ENCODE measurements around the gene KLF7.

DNA sequence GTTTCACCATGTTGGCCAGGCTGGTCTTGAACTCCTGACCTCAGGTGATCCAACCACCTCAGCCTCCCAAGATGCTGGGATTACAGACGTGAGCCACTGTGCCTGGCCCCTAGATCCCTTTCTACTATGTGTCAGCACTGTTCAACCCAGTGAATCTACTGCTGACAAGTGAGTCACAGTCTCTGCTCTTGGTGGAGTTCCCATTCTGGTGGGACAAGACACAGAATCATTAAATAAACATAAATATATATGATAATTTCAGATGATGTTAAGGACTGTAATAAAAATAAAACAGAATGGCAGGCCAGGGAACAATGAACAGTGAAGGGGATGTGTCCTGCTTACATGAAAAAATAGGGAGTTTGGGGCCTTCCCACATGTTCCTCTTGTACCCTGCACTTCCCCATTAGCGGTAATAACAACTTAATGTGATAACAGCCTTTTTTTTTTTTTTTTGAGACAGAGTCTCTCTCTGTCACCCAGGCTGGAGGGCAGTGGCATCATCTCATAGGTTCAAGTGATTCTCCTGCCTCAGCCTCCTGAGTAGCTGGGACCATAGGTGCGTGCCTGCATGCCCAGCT is 114.3 kb downstream of the KLF7 start:
- TF ChIP-seq POLR2A (IDR thresholded peaks at IDR 0.05; ENCODE audit: borderline replicate concordance, extremely low read depth, insufficient read depth, insufficient read length) (no peak), ZNF274 (IDR thresholded peaks at IDR 0.05; ENCODE audit: low read depth, low read length) (no peak), YY1 (IDR thresholded peaks at IDR 0.05; ENCODE audit: extremely low read depth, insufficient replicate concordance, low read depth, low read length) (no peak), EZH2phosphoT487 (IDR thresholded peaks at IDR 0.05; ENCODE audit: borderline replicate concordance) (no peak)
- TF ChIP-seq, protein P1, sequence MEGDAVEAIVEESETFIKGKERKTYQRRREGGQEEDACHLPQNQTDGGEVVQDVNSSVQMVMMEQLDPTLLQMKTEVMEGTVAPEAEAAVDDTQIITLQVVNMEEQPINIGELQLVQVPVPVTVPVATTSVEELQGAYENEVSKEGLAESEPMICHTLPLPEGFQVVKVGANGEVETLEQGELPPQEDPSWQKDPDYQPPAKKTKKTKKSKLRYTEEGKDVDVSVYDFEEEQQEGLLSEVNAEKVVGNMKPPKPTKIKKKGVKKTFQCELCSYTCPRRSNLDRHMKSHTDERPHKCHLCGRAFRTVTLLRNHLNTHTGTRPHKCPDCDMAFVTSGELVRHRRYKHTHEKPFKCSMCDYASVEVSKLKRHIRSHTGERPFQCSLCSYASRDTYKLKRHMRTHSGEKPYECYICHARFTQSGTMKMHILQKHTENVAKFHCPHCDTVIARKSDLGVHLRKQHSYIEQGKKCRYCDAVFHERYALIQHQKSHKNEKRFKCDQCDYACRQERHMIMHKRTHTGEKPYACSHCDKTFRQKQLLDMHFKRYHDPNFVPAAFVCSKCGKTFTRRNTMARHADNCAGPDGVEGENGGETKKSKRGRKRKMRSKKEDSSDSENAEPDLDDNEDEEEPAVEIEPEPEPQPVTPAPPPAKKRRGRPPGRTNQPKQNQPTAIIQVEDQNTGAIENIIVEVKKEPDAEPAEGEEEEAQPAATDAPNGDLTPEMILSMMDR (IDR thresholded peaks at IDR 0.05 in 2 of 3, conservative IDR thresholded peaks at IDR 0.05 in 1 of 3; ENCODE audit: borderline replicate concordance in 1 of 3, insufficient read depth in 1 of 3, low read depth in 2 of 3, low read length in 2 of 3), result no peak
